HG03442 (cell line): ENCODE measurements around the gene ALPK3.

Experiments
- ATAC-seq: cut with Tn5 transposase; IDR thresholded peaks from one replicate; pipeline ENCODE4 v1.9.1; 2021; ENCODE audit warnings: mild to moderate bottlenecking, moderate library complexity; ENCODE audit not compliant: unreplicated experiment

Gene ALPK3

DNA sequence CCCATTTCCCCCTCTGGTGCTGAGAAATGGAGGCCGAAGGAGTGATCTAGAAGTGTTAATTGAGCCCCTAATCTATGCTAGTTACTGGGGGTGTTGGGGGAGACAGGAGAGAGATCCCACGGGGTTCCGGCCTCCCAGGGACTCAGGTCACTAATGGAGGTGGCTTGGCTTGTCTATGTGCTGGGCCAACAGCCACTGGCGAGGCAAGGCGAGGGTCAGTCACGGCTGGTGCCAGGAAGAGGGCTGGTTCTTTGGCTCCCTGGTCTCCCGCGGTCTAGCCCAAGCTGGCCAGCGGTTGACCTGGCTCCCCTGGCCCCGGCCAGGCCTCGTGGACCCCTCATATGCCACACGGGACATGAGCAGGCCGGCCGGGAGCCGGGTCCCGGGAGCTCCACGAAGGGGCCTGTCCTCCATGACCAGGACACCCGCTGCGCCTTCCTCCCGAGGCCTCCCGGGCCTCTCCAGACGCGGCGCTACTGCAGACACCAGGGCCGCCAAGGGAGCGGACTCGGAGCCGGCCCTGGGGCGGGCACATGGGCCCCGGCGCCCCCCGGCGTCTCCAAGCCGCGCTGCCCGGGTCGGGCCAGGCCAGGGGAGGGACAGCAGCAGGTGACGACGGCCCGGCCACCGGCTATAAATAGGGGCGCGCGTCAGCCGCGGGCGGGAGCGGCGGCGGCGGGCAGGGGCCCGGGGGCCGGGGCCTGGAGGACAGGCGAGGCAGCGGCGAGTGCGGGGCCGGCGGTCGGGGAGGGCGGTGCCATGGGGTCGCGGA is at the start of gene ALPK3:
ALPK3 (plus strand) TSS at position 663 of the 772 bp plus-strand sequence; CDS start at position 760, 97 bp downstream.
- no peak for ATAC-seq

DNA sequence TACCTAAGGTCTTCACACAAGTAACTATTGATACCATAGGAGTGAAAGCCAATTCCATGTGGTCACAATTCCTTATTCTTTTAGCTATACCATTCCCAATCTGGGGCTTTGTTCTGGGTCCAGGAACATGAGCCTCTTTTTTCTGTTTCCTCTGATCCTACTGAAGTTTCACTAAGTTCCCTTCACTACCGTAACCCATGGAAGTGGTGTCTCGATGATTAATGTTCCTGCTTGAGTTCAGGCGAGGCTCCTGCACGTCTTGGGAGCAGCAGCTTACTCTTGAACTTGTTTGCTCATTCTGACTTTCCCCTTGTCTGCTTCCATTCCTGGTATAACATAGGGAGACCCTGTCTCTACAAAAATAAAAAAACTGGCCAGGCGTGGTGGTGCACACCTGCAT is 45.1 kb upstream of the ALPK3 start:
- no peak for ATAC-seq

- no peak for ATAC-seq
Observed at GRCh38 chr15:84772467-84772866, 44.7 kb upstream of the ALPK3 start.

DNA sequence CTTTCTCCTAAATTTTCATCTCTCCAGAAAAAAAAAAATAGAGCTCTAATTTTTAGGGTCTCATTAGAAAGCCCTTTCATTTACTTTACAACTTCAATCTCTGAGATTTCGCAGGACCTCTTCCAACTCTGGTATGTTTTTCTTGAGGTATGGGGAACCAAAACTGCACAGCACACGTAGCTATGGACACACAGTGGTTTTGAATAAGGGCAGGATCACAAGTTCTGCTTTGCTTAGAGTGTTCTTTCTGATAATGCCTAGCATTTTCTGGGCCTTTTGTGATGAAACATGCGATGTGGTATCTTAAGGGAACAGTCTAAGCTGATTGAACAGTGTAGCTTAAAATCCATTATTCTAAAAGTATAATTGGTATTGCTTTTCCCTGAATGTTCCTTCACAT is 43.4 kb upstream of the ALPK3 start:
- ATAC-seq, result no peak

DNA sequence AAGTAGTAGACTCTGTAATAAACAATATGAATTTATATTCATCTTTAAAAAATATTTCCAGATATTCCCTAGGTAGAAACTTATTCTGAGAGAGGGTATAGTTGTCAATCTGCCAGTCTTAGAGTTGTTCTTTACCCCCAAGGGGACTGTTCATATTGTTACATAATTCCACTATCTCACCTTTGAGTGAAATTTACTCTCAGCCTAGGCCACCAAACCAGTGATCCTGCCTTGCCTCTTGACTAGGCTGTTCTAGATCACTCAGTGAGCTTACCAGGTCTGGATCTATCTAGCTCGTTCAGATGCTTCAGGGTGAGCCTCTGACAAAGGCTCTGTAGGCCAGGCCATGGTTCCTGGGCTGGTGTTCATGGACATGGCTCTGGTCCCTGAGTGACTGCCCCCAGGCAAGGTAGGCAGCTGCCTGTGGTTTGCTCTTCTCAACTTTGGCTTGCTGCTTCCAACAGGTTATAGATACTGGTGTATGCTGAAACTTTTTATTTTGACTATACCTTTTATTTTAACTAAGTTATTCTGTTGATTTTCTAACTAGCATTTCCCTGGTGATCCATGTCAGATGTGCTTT is 41.2 kb upstream of the ALPK3 start:
- ATAC-seq, result no peak

DNA sequence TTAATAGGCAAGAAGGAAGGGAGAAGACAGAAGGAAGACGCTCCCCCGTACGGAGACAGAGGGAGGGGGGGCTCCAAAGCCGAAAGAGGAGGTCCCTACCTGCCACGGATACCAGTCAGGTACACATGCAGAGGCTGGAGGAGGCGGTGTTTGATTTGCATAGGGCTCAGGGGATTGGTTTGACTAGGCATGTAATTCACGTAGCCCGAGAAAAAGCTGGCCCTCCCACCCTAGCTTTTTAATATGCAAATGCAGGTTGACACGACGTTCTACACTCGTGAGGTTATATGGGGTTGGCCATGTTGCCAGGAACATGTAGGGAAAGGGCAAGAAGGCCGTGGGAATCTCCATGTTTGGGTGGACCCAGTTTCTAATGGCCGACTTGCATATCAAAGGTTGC is 39.0 kb upstream of the ALPK3 start:
- ATAC-seq, result no peak

- no peak for ATAC-seq
Observed at GRCh38 chr15:84780492-84780891, 36.7 kb upstream of the ALPK3 start.

GRCh38 chr15:84781495-84781894 is 35.7 kb upstream of the ALPK3 start:
- no peak for ATAC-seq

- ATAC-seq, result no peak
Observed at GRCh38 chr15:84782346-84782745, 34.8 kb upstream of the ALPK3 start.

GRCh38 chr15:84783493-84784251 is 33.5 kb upstream of the ALPK3 start:
- ATAC-seq, result no peak

GRCh38 chr15:84784262-84784661 is 32.9 kb upstream of the ALPK3 start:
- ATAC-seq, result no peak

DNA sequence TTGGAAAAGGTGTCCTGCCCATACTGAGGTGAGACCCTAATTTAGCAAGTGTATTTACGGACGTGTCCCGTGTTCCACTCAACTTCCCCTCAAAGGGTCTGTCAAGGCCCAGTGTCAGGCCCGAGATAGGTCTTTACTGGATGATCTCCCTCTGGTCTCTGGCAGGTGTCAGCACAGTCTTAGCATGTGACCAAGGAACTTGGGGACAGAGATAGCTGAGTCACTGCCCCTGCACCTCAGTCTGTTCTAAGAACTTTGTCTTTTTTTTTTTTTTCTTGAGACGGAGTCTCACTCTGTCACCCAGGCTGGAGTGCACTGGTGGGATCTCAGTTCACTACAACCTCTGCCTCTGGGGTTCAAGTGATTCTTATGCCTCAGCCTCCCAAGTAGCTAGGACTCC is 32.1 kb upstream of the ALPK3 start:
- no peak for ATAC-seq

- ATAC-seq, result no peak
Observed at GRCh38 chr15:84788500-84788899, 28.7 kb upstream of the ALPK3 start.

- ATAC-seq, result no peak
Observed at GRCh38 chr15:84789762-84790161, 27.4 kb upstream of the ALPK3 start.

DNA sequence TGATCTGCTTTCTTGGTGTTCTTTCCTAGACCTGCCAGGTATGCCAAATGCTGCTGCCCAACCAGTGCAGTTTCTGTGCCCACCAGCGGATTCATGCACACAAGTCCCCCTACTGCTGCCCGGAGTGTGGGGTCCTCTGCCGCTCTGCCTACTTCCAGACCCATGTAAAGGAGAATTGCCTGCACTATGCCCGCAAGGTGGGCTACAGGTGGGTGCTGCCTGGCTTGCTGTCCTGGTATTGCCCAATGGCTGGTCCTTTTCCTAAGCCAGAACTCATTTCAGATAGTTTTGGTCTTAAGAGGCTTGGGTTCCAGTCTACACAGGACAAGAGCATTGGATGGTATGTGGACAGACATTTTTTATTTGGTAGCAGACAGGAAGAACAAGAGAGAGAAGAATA is 26.5 kb upstream of the ALPK3 start:
- no peak for ATAC-seq

- no peak for ATAC-seq
Observed at GRCh38 chr15:84791763-84792162, 25.4 kb upstream of the ALPK3 start.

DNA sequence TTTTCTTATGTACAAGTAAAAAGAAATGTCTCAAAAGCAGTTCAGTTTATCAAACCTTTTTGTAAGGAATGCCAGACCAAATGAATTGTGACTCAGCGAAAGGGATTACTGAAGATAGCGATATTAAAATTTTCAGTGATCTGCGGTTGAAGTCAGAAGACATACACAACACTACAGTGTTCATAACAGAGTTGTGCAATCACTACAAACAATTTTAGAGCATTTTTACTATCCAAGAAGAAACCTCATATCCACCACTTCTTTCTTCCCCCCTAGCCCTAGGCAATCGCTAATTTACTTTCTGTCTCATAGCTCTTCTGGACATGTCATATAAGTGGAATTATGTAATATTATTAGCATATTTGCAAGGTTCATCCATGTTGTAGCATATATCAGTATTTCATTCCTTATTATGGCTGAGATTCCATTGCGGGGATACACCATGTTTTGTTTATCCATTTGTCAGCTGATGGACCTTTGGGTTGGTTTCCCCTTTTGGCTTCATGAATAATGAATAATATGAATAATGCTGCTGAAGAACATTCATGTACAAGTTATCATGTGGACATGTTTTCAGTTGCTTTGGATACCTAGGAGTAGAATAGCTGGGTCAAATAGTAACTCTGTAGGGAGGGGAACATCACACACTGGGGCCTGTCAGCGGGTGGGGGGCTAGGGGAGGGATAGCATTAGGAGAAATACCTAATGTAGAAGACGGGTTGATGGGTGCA is 23.6 kb upstream of the ALPK3 start:
- no peak for ATAC-seq

GRCh38 chr15:84794162-84794547 is 23.0 kb upstream of the ALPK3 start:
- ATAC-seq, result no peak

DNA sequence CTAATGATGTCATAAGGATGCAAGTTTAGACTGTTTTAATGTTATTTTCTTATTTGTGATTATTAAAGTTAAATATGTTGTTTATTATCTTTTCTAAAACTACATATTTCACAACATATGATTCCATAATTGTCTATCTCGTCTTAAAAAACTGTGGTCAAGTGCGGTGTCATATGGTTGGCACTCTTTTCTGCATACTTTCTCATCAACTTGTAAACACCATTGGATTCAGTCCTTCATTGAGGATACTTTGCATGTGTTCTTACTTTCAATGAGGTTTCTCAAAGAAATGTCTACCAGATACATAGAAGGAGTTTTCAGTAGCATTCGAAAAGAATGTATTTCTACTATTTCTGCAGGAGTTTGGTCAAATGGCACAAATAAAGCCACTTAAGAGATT is 22.0 kb upstream of the ALPK3 start:
- ATAC-seq, result no peak

GRCh38 chr15:84797212-84797611 is 19.9 kb upstream of the ALPK3 start:
- no peak for ATAC-seq

DNA sequence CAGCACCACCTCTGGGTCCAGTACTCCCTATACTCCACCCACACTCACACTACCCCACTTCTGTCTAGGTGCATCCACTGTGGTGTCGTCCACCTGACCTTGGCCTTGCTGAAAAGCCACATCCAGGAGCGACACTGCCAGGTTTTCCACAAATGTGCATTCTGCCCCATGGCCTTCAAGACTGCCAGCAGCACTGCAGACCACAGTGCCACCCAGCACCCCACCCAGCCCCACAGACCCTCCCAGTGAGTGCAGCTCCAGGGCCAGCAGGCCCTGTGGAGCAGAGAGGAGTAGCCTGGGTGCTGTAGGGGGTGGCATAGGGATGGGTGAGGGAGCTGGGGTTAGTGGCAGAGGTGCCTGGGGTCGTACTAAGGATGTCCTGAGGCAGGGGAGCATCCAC is 19.4 kb upstream of the ALPK3 start:
- ATAC-seq, result no peak
